OCI-LY1 (cell line): ENCODE data around the gene SPI1.

Source experiments
- H2AFZ ChIP-seq: fragments of 200-600 bp; sonication (generic), shearing (Covaris generic); 2 replicates; pipeline ENCODE4 v1.6.0; 2014; ENCODE audit warnings: antibody characterized with exemption, mild to moderate bottlenecking, low read length
- H3F3A ChIP-seq: fragments of 200-600 bp; sonication (generic), shearing (Covaris generic); 2 replicates; pipeline ENCODE4 v1.6.0; 2014; ENCODE audit warnings: mild to moderate bottlenecking, antibody characterized with exemption, low read length, moderate library complexity; ENCODE audit not compliant: insufficient read depth
- H3K27ac ChIP-seq: fragments of 200-600 bp; sonication (generic); 2 replicates; pipeline ENCODE4 v1.5.1; 2014; ENCODE audit warnings: low read length, mixed run types, mild to moderate bottlenecking, low read depth; ENCODE audit not compliant: poor library complexity, severe bottlenecking
- H3K27me3 ChIP-seq: fragments of 200-600 bp; sonication (generic); 2 replicates; pipeline ENCODE4 v1.6.0; 2014; ENCODE audit warnings: antibody characterized with exemption, mild to moderate bottlenecking, low read length, moderate library complexity; ENCODE audit not compliant: insufficient read depth
- H3K36me3 ChIP-seq: fragments of 200-600 bp; sonication (generic); 2 replicates; pipeline ENCODE4 v1.6.1; 2014; ENCODE audit warnings: mild to moderate bottlenecking, antibody characterized with exemption, low read length, moderate library complexity, mixed read lengths; ENCODE audit not compliant: insufficient read depth
- H3K4me1 ChIP-seq: fragments of 200-600 bp; sonication (generic); 2 replicates; pipeline ENCODE4 v1.5.1; 2014; ENCODE audit warnings: mild to moderate bottlenecking, low read length, moderate library complexity; ENCODE audit not compliant: insufficient read depth, severe bottlenecking
- H3K4me2 ChIP-seq: fragments of 200-600 bp; sonication (generic), shearing (Covaris generic); 2 replicates; pipeline ENCODE4 v1.6.1; 2014; ENCODE audit warnings: low read length
- H3K4me3 ChIP-seq: fragments of 200-600 bp; sonication (generic); 2 replicates; pipeline ENCODE4 v1.5.1; 2014; ENCODE audit warnings: low read length, low read depth, mild to moderate bottlenecking, mixed read lengths; ENCODE audit not compliant: poor library complexity, severe bottlenecking
- H3K79me2 ChIP-seq: fragments of 200-600 bp; shearing (Covaris generic); 2 replicates; pipeline ENCODE4 v1.6.1; 2016; ENCODE audit warnings: mixed run types, low read length, mixed read lengths; ENCODE audit not compliant: insufficient read depth
- H3K9ac ChIP-seq: fragments of 200-600 bp; sonication (generic), shearing (Covaris generic); 2 replicates; pipeline ENCODE4 v1.6.1; 2014; ENCODE audit warnings: mild to moderate bottlenecking, low read length, mixed read lengths
- H3K9me2 ChIP-seq: fragments of 200-600 bp; sonication (generic), shearing (Covaris generic); 2 replicates; pipeline ENCODE4 v1.6.1; 2014; ENCODE audit warnings: low read depth, mild to moderate bottlenecking, low read length, mixed read lengths
- H3K9me3 ChIP-seq: fragments of 200-600 bp; shearing (Covaris generic); 2 replicates; pipeline ENCODE4 v1.6.1; 2014; ENCODE audit warnings: low read length, mixed read lengths
- H4K20me1 ChIP-seq: fragments of 200-600 bp; sonication (generic), shearing (Covaris generic); 2 replicates; pipeline ENCODE4 v1.6.0; 2016; ENCODE audit warnings: mild to moderate bottlenecking, low read length; ENCODE audit not compliant: insufficient read depth
- EZH2 ChIP-seq: fragments of 200-600 bp; sonication (generic), shearing (Covaris generic); IDR thresholded peaks from 2 replicates; pipeline ENCODE4 v1.8.0; 2017; ENCODE audit warnings: borderline replicate concordance, mixed run types, mild to moderate bottlenecking, antibody characterized with exemption, low read length, moderate library complexity, mixed read lengths
- TF ChIP-seq, protein P1 (sequence below): fragments of 200-600 bp; sonication (generic), shearing (Covaris generic); IDR thresholded peaks from 2 replicates; pipeline ENCODE4 v1.5.1; 2017; ENCODE audit warnings: mild to moderate bottlenecking, antibody characterized with exemption, low read length, moderate library complexity, mixed read lengths

SPI1 gene

GRCh38 chr11:47372422-47372821 is 5.9 kb downstream of the SPI1 start:
- no peak overlapping the region for H3K9ac ChIP-seq
- no peak overlapping the region for H3K4me3 ChIP-seq
- no peaks in the 10 kb centered on the region for H3K9me3 ChIP-seq
- no peaks in the 10 kb centered on the region for H3K9me2 ChIP-seq
- H3K36me3 ChIP-seq = peaks cover 62% of the 10 kb centered on the region
- H3K79me2 ChIP-seq = peaks cover 11% of the 10 kb centered on the region; the same call in 1 of the 2 replicates
- H3K27ac ChIP-seq = no peak overlapping the region
- no peaks in the 10 kb centered on the region for H3K27me3 ChIP-seq
- no peaks in the 10 kb centered on the region for H4K20me1 ChIP-seq
- no peak overlapping the region for H2AFZ ChIP-seq
- TF ChIP-seq EZH2 = no peak
- TF ChIP-seq, protein P1, sequence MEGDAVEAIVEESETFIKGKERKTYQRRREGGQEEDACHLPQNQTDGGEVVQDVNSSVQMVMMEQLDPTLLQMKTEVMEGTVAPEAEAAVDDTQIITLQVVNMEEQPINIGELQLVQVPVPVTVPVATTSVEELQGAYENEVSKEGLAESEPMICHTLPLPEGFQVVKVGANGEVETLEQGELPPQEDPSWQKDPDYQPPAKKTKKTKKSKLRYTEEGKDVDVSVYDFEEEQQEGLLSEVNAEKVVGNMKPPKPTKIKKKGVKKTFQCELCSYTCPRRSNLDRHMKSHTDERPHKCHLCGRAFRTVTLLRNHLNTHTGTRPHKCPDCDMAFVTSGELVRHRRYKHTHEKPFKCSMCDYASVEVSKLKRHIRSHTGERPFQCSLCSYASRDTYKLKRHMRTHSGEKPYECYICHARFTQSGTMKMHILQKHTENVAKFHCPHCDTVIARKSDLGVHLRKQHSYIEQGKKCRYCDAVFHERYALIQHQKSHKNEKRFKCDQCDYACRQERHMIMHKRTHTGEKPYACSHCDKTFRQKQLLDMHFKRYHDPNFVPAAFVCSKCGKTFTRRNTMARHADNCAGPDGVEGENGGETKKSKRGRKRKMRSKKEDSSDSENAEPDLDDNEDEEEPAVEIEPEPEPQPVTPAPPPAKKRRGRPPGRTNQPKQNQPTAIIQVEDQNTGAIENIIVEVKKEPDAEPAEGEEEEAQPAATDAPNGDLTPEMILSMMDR = no peak
- peaks cover 34% of the 10 kb centered on the region for H3K4me1 ChIP-seq
- H3F3A ChIP-seq = no peaks in the 10 kb centered on the region
- no peak overlapping the region for H3K4me2 ChIP-seq

GRCh38 chr11:47369676-47370075 is 8.7 kb downstream of the SPI1 start:
- H3K36me3 ChIP-seq = peaks cover 74% of the 10 kb centered on the region
- no peak overlapping the region for H2AFZ ChIP-seq
- H3K9me2 ChIP-seq = no peaks in the 10 kb centered on the region
- H3K9me3 ChIP-seq = no peaks in the 10 kb centered on the region
- H3K9ac ChIP-seq = no peak overlapping the region
- no peak overlapping the region for H3K4me2 ChIP-seq
- no peak overlapping the region for H3K4me3 ChIP-seq
- H3K27me3 ChIP-seq = no peaks in the 10 kb centered on the region
- no peaks in the 10 kb centered on the region for H3F3A ChIP-seq
- H3K4me1 ChIP-seq = peaks cover 8% of the 10 kb centered on the region
- TF ChIP-seq, protein P1 = no peak
- TF ChIP-seq EZH2 = no peak
- H3K79me2 ChIP-seq = peaks cover 12% of the 10 kb centered on the region; the same call in 1 of the 2 replicates
- no peaks in the 10 kb centered on the region for H4K20me1 ChIP-seq
- H3K27ac ChIP-seq = no peak overlapping the region

DNA sequence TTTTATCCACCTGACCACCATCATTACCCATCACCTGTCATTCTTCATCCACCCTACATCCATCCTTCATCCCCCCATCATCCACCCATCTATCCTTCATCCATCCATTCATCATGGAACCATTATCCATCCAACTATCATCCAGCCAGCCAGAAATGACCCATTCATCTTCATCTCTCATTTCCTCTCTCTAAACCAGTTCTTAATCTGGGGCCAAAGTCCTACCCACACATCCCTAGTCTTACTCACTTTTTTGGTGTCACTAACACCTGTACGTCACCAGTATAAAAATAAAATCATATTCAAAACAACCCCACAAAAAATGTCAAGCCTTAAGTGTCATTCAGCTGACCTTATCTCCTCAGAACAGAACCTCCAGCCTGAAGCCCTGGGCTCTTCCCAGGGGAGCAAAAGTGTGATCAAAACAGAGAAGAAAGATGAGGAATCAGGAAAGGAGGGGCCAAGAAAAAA is 12.3 kb downstream of the SPI1 start:
- Histone ChIP-seq H3K9me2 (no peaks in the 10 kb centered on the region), H3F3A (no peaks in the 10 kb centered on the region), H3K4me1 (no peaks in the 10 kb centered on the region), H3K9ac (no peak overlapping the region), H3K27me3 (no peaks in the 10 kb centered on the region), H3K36me3 (peaks cover 54% of the 10 kb centered on the region), H3K9me3 (no peaks in the 10 kb centered on the region), H3K27ac (no peak overlapping the region), H3K4me2 (no peak overlapping the region), H3K79me2 (peaks cover 12% of the 10 kb centered on the region; the same call in 1 of the 2 replicates), H2AFZ (no peak overlapping the region), H3K4me3 (no peak overlapping the region), H4K20me1 (no peaks in the 10 kb centered on the region)
- TF ChIP-seq, protein P1 = no peak
- no peak for TF ChIP-seq EZH2
